ENCODE measurements around the gene TMC5.

TMC5 gene

GRCh38 chr16:19415918-19416317 is 1.8 kb upstream of the TMC5 start:
- no peaks in the 10 kb centered on the region for H3K36me3 ChIP-seq (ENCODE audit: control insufficient read depth, low read length)
- no peak overlapping the region for H3K4me3 ChIP-seq (ENCODE audit: low read length)
- H3K9me2 ChIP-seq (replicated peaks; ENCODE audit: control insufficient read depth, low read length), result no peaks in the 10 kb centered on the region
- peaks cover 16% of the 10 kb centered on the region for H3K4me1 ChIP-seq (ENCODE audit: control insufficient read depth, low read length)
- no peaks in the 10 kb centered on the region for H3K79me2 ChIP-seq (ENCODE audit: control insufficient read depth, low read length)
- no peak for TF ChIP-seq EZH2phosphoT487 (IDR thresholded peaks at IDR 0.05; ENCODE audit: borderline replicate concordance, low read length)
- TF ChIP-seq, protein P1, sequence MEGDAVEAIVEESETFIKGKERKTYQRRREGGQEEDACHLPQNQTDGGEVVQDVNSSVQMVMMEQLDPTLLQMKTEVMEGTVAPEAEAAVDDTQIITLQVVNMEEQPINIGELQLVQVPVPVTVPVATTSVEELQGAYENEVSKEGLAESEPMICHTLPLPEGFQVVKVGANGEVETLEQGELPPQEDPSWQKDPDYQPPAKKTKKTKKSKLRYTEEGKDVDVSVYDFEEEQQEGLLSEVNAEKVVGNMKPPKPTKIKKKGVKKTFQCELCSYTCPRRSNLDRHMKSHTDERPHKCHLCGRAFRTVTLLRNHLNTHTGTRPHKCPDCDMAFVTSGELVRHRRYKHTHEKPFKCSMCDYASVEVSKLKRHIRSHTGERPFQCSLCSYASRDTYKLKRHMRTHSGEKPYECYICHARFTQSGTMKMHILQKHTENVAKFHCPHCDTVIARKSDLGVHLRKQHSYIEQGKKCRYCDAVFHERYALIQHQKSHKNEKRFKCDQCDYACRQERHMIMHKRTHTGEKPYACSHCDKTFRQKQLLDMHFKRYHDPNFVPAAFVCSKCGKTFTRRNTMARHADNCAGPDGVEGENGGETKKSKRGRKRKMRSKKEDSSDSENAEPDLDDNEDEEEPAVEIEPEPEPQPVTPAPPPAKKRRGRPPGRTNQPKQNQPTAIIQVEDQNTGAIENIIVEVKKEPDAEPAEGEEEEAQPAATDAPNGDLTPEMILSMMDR (IDR thresholded peaks at IDR 0.05; ENCODE audit: low read depth, low read length, poor library complexity, severe bottlenecking), result no peak
- H4K20me1 ChIP-seq (ENCODE audit: control insufficient read depth, insufficient read depth, low read depth, low read length), result no peaks in the 10 kb centered on the region
- H3K4me2 ChIP-seq (ENCODE audit: low read length), result no peak overlapping the region
- no peaks in the 10 kb centered on the region for H3K9me3 ChIP-seq (ENCODE audit: control insufficient read depth, insufficient read depth, low read length)
- H3K27ac ChIP-seq (ENCODE audit: low read depth, low read length), result no peak overlapping the region
- peaks cover 7% of the 10 kb centered on the region for H3K27me3 ChIP-seq (ENCODE audit: control insufficient read depth, low read length)
- no peaks in the 10 kb centered on the region for H3F3A ChIP-seq (ENCODE audit: control insufficient read depth, insufficient read depth)

GRCh38 chr16:19418200-19418599 is 517 bp downstream of the TMC5 start:
- Histone ChIP-seq H3F3A (ENCODE audit: control insufficient read depth, insufficient read depth) (no peaks in the 10 kb centered on the region), H3K27ac (ENCODE audit: low read depth, low read length) (no peak overlapping the region)

DNA sequence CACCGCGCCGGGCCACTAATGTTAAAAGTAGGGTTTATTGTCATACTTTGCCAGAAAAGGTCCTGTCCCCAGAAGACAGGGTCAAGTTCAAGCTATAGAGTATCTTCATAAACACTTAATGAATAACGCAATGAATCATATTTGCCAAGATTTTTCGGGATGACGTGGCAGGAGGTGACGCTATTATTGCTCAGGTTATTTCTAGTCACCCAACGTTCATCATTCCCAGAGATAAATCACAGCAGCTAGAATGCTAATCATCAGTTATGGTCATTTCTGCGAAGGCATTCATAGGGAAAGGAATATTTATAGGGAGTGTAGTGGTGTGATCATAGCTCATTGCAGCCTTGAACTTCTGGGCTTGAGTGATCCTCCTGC is 2.0 kb downstream of the TMC5 start:
- Histone ChIP-seq H3K79me2 (ENCODE audit: control insufficient read depth, low read length) (no peaks in the 10 kb centered on the region), H3K36me3 (ENCODE audit: control insufficient read depth, low read length) (no peaks in the 10 kb centered on the region), H3K27me3 (ENCODE audit: control insufficient read depth, low read length) (peaks cover 3% of the 10 kb centered on the region; the same call in 1 of the 2 replicates), H3K27ac (ENCODE audit: low read depth, low read length) (no peak overlapping the region), H3K4me2 (ENCODE audit: low read length) (no peak overlapping the region), H3K4me1 (ENCODE audit: control insufficient read depth, low read length) (no peaks in the 10 kb centered on the region), H3K4me3 (ENCODE audit: low read length) (no peak overlapping the region), H3F3A (ENCODE audit: control insufficient read depth, insufficient read depth) (no peaks in the 10 kb centered on the region), H3K9me2 (replicated peaks; ENCODE audit: control insufficient read depth, low read length) (no peaks in the 10 kb centered on the region), H3K9me3 (ENCODE audit: control insufficient read depth, insufficient read depth, low read length) (no peaks in the 10 kb centered on the region), H4K20me1 (ENCODE audit: control insufficient read depth, insufficient read depth, low read depth, low read length) (no peaks in the 10 kb centered on the region)
- TF ChIP-seq EZH2phosphoT487 (IDR thresholded peaks at IDR 0.05; ENCODE audit: borderline replicate concordance, low read length), result no peak
- TF ChIP-seq, protein P1 (IDR thresholded peaks at IDR 0.05; ENCODE audit: low read depth, low read length, poor library complexity, severe bottlenecking), result no peak

More at GRCh38 chr16:19418200-19418599, 517 bp downstream of the TMC5 start:
- TF ChIP-seq, protein P1 (IDR thresholded peaks at IDR 0.05; ENCODE audit: low read depth, low read length, poor library complexity, severe bottlenecking), result no peak
- Histone ChIP-seq H3K4me1 (ENCODE audit: control insufficient read depth, low read length) (no peaks in the 10 kb centered on the region), H3K27me3 (ENCODE audit: control insufficient read depth, low read length) (peaks cover 4% of the 10 kb centered on the region; the same call in 1 of the 2 replicates), H4K20me1 (ENCODE audit: control insufficient read depth, insufficient read depth, low read depth, low read length) (no peaks in the 10 kb centered on the region), H3K36me3 (ENCODE audit: control insufficient read depth, low read length) (no peaks in the 10 kb centered on the region), H3K4me3 (ENCODE audit: low read length) (no peak overlapping the region), H3K4me2 (ENCODE audit: low read length) (no peak overlapping the region), H3K9me3 (ENCODE audit: control insufficient read depth, insufficient read depth, low read length) (no peaks in the 10 kb centered on the region), H3K79me2 (ENCODE audit: control insufficient read depth, low read length) (no peaks in the 10 kb centered on the region), H3K9me2 (replicated peaks; ENCODE audit: control insufficient read depth, low read length) (no peaks in the 10 kb centered on the region)

DNA sequence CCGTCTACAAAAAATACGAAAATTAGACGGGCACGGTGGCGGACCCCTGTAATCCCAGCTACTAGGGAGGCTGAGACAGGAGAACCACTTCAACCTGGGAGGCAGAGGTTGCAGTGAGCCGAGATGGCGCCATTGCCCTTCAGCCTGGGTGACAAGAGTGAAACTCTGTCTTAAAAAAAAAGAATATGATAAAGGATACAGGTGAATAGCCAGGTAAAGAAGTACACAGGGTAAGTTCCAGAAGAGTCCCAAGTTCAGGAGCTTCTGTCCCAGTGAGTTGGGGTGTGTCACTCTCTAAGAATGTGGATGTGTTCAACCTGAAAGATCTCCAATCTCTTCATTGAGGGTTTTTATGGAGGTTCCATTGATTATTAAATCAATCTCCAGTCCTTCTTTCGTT is 6.8 kb downstream of the TMC5 start:
- Histone ChIP-seq H3K27me3 (ENCODE audit: control insufficient read depth, low read length) (no peaks in the 10 kb centered on the region), H3K9me3 (ENCODE audit: control insufficient read depth, insufficient read depth, low read length) (no peaks in the 10 kb centered on the region), H3K4me1 (ENCODE audit: control insufficient read depth, low read length) (no peaks in the 10 kb centered on the region), H3K9me2 (replicated peaks; ENCODE audit: control insufficient read depth, low read length) (no peaks in the 10 kb centered on the region), H3K4me3 (ENCODE audit: low read length) (no peak overlapping the region), H3K79me2 (ENCODE audit: control insufficient read depth, low read length) (no peaks in the 10 kb centered on the region), H3K36me3 (ENCODE audit: control insufficient read depth, low read length) (no peaks in the 10 kb centered on the region), H4K20me1 (ENCODE audit: control insufficient read depth, insufficient read depth, low read depth, low read length) (no peaks in the 10 kb centered on the region), H3K27ac (ENCODE audit: low read depth, low read length) (no peak overlapping the region), H3K4me2 (ENCODE audit: low read length) (no peak overlapping the region), H3F3A (ENCODE audit: control insufficient read depth, insufficient read depth) (no peaks in the 10 kb centered on the region)
- TF ChIP-seq, protein P1 (IDR thresholded peaks at IDR 0.05; ENCODE audit: low read depth, low read length, poor library complexity, severe bottlenecking), result no peak
- no peak for TF ChIP-seq EZH2phosphoT487 (IDR thresholded peaks at IDR 0.05; ENCODE audit: borderline replicate concordance, low read length)

Data from DOHH2 (cell line).